Gastroesophageal sphincter (tissue), 3 donors: ENCODE results near the gene KNOP1.

Source experiments
- CTCF ChIP-seq, 4 experiments: fragments of 200-600 bp in 2 of 4; fragments of 450-650 bp in 2 of 4; sonication (generic) in 1 of 4; IDR thresholded peaks; one replicate each; pipeline ENCODE4 v1.5.1; 2017 to 2019; ENCODE audit warnings: antibody characterized with exemption in 4 of 4, mild to moderate bottlenecking in 2 of 4, moderate library complexity in 2 of 4
- EP300 ChIP-seq: sonication (generic); formaldehyde crosslinking; IDR thresholded peaks from one replicate; pipeline ENCODE4 v1.6.1; 2017; ENCODE audit warnings: antibody characterized with exemption, mild to moderate bottlenecking

GRCh38 chr16:19760356-19761060 is 42.5 kb upstream of the KNOP1 start:
- TF ChIP-seq CTCF (IDR thresholded peaks at IDR 0.05) (no peak), EP300 (no peak)
